Measurements from ENCODE around the gene PAQR5.

- TF ChIP-seq, protein P1, sequence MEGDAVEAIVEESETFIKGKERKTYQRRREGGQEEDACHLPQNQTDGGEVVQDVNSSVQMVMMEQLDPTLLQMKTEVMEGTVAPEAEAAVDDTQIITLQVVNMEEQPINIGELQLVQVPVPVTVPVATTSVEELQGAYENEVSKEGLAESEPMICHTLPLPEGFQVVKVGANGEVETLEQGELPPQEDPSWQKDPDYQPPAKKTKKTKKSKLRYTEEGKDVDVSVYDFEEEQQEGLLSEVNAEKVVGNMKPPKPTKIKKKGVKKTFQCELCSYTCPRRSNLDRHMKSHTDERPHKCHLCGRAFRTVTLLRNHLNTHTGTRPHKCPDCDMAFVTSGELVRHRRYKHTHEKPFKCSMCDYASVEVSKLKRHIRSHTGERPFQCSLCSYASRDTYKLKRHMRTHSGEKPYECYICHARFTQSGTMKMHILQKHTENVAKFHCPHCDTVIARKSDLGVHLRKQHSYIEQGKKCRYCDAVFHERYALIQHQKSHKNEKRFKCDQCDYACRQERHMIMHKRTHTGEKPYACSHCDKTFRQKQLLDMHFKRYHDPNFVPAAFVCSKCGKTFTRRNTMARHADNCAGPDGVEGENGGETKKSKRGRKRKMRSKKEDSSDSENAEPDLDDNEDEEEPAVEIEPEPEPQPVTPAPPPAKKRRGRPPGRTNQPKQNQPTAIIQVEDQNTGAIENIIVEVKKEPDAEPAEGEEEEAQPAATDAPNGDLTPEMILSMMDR (IDR thresholded peaks at IDR 0.05; ENCODE audit: insufficient read depth, low read length, poor library complexity, severe bottlenecking) = no peak
- TF ChIP-seq EZH2phosphoT487 (conservative IDR thresholded peaks at IDR 0.05; ENCODE audit: low read length) = no peak
These were observed 60.1 kb downstream of the PAQR5 start for GRCh38 chr15:69358850-69359249.
